A549 treated with dexamethasone at 1 μM for 4 hours (cell line): ENCODE results near the gene OPN1MW2. TPM values are rescaled to one million over a fixed set of nuclear protein-coding genes. Genes with fewer than 3 reads are reported as not detected.

Experiments used
- total RNA-seq: library from RNA; stranded (reverse); fragments of 200-300 nt; extraction: Qiagen RNA extraction; gene quantifications from 5 replicates; pipeline ENCODE4 v1.2.3, GENCODE V29; 2022

The OPN1MW2 gene
- total RNA-seq = not detected in 5 replicates

GRCh38 chrX:154219456-154219855 is at the start of gene OPN1MW2:
Gene OPN1MW2, plus strand, starts transcription at chrX:154219756. Its CDS starts 60 bp downstream, at chrX:154219816.

GRCh38 chrX:154182296-154182695 is 37.3 kb upstream of the OPN1MW2 start, which contains the start of gene OPN1MW:
Gene OPN1MW, plus strand, starts transcription at chrX:154182596. Its CDS starts 82 bp downstream, at chrX:154182678.

GRCh38 chrX:154257282-154257681 is 37.7 kb downstream of the OPN1MW2 start, which contains the start of gene OPN1MW3:
Gene OPN1MW3, plus strand, starts transcription at chrX:154257582. Its CDS starts 38 bp downstream, at chrX:154257620.

Other genes starting within 250 kb of the OPN1MW2 start
- gene HCFC1, start 247.9 kb upstream of the OPN1MW2 start, total RNA-seq = 26.9 to 48.8 TPM (median 47.9 TPM) in 5 replicates
- 4.0 to 6.5 TPM (median 4.7 TPM) in 5 replicates for gene TMEM187, start 247.0 kb upstream of the OPN1MW2 start, total RNA-seq
- gene IRAK1, start 199.9 kb upstream of the OPN1MW2 start, total RNA-seq = 184 to 233 TPM (median 221 TPM) in 5 replicates
- 16.2 to 25.6 TPM (median 22.5 TPM) in 5 replicates for gene MECP2, start 122.0 kb upstream of the OPN1MW2 start, total RNA-seq
- gene OPN1LW, start 75.5 kb upstream of the OPN1MW2 start, total RNA-seq = not detected in 5 replicates
- not detected in 5 replicates for gene OPN1MW, start 37.2 kb upstream of the OPN1MW2 start, total RNA-seq
- not detected in 5 replicates for gene OPN1MW3, start 37.8 kb downstream of the OPN1MW2 start, total RNA-seq
- gene TEX28, start 75.4 kb downstream of the OPN1MW2 start, total RNA-seq = 0.09 TPM in 1 of 5 replicates, not detected in the others
- 0.11 to 0.19 TPM (median 0.12 TPM) in 4 of 5 replicates, not detected in the other for gene TKTL1, start 76.0 kb downstream of the OPN1MW2 start, total RNA-seq
- 1,222 to 1,700 TPM (median 1,580 TPM) in 5 replicates for gene FLNA, start 154.9 kb downstream of the OPN1MW2 start, total RNA-seq
- 134 to 157 TPM (median 149 TPM) in 5 replicates for gene EMD, start 159.5 kb downstream of the OPN1MW2 start, total RNA-seq
- gene RPL10, start 178.6 kb downstream of the OPN1MW2 start, total RNA-seq = 4,314 to 5,661 TPM (median 4,476 TPM) in 5 replicates
- 24.9 to 30.3 TPM (median 28.4 TPM) in 5 replicates for gene DNASE1L1, start 189.5 kb downstream of the OPN1MW2 start, total RNA-seq
- gene TAFAZZIN, start 191.8 kb downstream of the OPN1MW2 start, total RNA-seq = 30.5 to 39.0 TPM (median 34.2 TPM) in 5 replicates
- gene ATP6AP1, start 208.9 kb downstream of the OPN1MW2 start, total RNA-seq = 73.1 to 108 TPM (median 104 TPM) in 5 replicates
- 83.8 to 110 TPM (median 102 TPM) in 5 replicates for gene GDI1, start 217.4 kb downstream of the OPN1MW2 start, total RNA-seq
- gene FAM50A, start 224.4 kb downstream of the OPN1MW2 start, total RNA-seq = 102 to 123 TPM (median 110 TPM) in 5 replicates
- gene PLXNA3, start 238.5 kb downstream of the OPN1MW2 start, total RNA-seq = 5.6 to 25.1 TPM (median 13.8 TPM) in 5 replicates